HG03064 (cell line): Measurements from ENCODE around the gene LRRC32.
"Not testable (repeated sequence)": the region's sequence is repeated elsewhere in the genome, so short reads cannot be mapped to it uniquely, and the experiment has no call there.

Experiments
- ATAC-seq: cut with Tn5 transposase; IDR thresholded peaks from one replicate; pipeline ENCODE4 v1.9.1; 2021; ENCODE audit warnings: low read depth; ENCODE audit not compliant: unreplicated experiment

The LRRC32 gene

DNA sequence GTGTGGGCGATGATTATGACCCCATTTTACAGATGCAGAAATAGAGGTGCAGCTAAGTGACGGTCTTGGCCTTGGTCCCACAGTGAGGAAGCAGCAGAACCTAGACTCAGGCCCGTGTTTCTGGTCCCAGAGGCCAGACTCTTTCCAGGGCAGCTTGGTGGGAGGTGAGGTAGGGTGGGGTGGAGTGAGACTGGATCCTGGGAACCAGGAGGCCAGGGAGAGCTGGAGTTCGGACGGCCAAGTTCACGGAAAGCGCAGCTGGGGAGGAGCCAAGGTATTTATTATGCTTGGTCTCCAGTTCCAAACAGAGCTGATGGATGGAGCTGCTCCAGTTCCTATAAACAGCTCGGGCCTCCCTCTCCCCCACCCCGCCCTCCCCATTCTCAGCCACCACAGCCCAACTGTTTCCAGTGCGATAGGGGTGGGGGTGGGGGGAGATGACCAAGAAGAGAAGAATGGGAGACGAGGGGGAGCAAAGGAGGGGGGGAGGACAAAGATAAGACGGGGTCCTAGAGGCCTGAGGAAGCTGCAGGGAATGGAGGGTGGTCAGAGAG lies 16.2 kb downstream of the LRRC32 start:
- no peak for ATAC-seq

DNA sequence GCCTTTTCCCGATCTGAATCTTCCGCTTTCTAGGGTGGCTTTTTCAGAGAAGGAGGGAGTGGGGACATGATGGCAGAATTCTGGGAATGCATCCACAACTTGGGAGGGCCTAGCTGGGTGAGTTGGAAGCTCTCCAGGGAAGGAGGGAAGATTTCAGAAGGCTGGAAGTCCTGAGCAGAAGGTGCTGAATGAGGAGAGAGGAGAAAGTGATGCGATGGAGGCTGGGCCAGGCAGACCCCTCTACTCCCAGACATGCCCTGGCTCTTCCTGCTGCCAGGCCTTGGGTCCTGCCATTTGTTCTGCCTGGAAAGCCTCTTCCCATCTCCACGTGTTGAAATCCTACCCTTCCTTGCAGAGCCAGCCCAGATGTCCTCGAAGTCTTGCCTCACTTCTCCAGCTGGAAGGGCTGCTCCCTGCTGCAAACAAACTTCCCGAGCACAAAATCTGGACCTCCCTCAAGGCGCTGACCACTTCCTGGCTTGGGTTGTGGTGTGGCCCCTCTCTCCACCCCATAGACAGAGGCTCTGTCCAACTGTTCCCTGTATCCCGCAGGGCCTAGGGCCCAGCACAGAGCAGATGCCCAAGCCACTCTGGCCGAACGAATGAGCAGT lies 16.8 kb downstream of the LRRC32 start:
- no peak for ATAC-seq

DNA sequence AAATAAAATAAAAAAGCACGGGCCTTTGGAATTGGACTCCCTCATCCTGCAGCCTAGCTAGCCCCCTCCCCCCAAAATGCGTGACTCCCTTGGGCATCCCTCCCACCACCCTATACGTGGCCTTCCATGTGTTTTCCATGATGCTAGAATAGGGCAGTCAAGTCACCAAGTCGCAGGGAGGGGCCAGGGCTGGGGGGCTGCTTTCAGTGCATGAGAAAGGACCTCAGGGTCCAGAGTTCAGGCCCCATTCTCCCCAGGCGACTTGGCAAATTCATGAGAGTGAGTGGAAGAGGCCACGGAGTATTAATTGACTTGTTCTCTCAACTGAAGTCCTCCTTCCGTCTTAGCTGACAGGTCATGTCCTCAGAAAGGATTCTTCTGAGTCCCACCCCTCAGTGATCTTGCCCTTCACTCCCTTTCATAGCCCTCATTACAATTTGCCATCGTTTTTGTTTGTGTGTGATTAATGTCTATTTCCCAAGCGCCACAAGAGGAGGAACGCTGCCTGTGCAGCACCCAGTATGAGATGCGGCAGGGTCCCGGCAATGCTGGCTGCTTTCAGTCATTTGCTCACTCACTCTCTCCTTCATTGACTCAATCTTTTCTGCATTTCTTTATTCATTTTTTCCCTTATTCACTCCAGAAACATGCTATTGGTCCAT lies 17.4 kb downstream of the LRRC32 start:
- ATAC-seq = no peak

- no peak for ATAC-seq
Measured at GRCh38 chr11:76649851-76650372, 20.6 kb downstream of the LRRC32 start.

DNA sequence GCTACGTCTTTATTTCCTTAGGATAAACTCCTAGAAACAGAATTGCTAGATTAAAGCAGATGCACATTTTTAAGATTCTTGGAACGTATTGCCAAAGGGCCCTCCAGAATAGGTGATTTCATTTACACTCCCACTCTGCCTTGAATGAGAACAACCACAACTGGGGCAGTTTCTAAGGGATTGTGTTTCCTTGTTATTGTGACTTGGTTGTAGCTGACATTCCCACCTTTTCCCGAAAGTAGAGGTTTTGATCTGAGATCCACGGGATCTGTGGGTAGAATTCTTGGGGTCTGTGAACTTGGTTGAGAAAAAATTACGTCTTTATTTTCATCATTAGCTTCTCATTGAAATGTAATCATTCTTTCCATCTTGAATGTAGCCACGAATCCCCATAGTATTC lies 21.5 kb downstream of the LRRC32 start:
- no peak for ATAC-seq

DNA sequence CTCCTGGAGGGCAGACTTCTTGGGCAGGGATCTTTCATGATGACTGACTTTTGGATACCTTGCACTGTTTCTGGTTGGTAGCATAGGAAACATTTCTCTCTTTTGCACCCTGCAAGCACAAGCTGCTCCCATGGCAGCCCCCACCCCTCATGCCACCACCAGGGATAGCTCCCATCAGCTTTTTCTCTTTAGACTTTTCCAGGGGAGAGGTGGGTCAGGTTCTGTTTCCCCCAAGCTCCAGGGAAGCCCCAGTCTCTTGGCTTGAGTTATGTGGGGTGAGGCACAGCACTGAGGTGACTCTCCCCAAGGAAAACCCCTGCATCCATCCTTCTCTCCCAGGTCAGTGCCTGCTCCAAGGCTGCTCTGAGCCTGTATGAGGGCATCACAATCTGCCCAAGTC lies 22.5 kb downstream of the LRRC32 start:
- no peak for ATAC-seq

- no peak for ATAC-seq
Measured at GRCh38 chr11:76646882-76647534, 23.5 kb downstream of the LRRC32 start.

DNA sequence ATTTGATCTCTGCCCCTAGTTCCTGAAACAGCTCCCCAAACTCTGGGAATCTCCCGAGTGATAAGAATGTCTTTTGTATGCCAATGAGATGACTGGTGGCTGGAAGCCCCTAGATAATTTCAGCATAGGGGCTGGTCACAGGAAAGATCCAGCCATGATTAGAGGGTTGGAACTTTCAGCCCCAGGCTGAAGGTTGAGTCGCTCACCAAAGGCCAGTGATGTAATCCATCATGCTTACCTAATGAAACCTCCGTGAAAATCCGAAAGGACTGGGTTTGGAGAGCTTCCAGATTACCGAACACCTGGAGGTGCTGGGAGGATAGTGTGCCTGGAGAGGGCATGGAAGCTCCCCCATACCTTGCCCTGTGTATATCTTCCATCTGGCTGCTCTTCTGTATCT lies 26.0 kb downstream of the LRRC32 start:
- no peak for ATAC-seq

GRCh38 chr11:76643711-76644110 lies 26.8 kb downstream of the LRRC32 start:
- not testable (repeated sequence) for ATAC-seq

GRCh38 chr11:76642341-76642740 lies 28.2 kb downstream of the LRRC32 start:
- ATAC-seq = no peak

- no peak for ATAC-seq
Measured at GRCh38 chr11:76641905-76642304, 28.6 kb downstream of the LRRC32 start.

DNA sequence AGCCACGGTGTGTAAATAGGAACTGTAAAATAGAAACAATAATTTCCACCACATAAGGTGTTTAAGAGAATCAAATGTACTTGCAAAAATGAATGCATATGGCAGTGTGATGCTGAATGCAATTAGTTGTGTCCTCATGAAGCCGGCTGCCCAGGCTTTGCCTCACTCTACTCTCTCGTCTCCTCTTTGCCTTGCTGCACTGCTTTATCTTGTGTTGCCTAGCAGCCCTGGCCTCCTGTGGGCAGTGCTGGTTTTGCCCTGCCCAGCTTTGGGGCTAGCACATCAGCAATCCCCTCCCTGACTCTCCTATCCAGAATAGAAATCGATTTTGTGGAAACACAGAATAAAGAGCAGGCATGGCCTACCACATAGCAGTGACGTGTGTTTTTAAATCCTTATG lies 30.0 kb downstream of the LRRC32 start:
- no peak for ATAC-seq

DNA sequence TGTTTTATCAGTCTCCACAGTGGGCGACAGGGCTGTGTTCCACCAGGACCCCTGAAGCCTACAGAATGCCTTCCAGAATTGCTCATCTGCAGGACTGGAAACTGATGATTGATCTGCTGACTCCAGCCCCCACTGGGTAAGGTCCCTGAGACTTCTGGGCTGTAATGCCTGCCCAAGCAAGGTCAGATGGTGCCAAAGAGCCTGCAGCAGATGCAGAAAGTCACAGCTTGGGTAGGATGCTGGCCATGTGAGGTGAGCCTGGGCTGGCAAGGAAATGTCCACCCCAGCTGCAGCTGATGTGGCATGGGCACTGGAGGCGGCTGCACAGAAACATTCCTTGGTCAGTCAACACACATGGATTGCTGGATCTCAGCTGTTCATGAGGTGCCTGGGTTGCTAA lies 30.9 kb downstream of the LRRC32 start:
- ATAC-seq = no peak

DNA sequence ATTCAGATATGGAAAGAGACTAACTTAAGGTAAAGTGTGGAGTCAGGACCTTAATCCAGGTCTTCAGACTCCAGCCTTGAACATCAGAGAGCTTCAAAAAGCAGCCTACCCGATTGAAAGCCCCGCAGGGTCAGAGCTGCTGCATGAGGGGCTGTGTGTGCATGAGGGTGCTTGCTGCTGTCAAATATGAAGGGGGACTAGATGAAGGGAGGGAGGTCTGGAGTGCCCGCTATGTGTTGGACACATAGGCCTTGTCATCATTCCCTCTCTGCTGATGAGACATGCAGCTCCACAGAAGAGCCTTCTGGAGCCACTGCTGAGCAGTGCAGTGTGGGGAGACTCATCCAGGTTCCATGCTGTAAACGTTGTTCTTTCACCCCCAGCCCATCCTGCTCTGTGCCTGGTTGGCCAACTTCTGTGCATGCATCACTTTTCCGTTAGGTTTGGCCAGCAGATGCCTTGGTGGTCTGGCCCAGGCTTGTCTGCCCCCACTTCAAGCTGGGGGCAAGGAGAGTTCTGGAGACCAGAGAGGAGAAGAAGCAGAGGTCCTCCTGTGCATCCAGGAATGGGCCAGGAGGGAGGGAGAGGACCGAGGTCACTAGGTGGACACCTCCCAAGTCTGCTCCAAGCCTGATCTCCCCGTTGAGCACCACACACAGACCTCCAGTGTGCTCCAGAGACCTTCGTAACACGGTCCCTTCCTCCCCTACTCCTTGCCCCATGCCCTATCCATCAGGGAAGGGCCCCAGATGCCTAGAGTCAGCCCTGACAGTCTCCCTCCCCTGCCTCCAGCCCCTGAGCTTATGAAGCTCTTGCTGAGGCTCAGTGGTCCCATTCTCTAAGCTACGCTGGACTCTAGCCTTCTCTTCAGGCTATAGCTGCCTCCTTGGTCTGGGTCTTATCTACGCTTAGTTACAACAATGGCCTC lies 32.0 kb downstream of the LRRC32 start:
- ATAC-seq = no peak

GRCh38 chr11:76637491-76638269 lies 32.9 kb downstream of the LRRC32 start:
- peak; percentile 88 for ATAC-seq

- ATAC-seq = no peak
Measured at GRCh38 chr11:76636826-76637460, 33.6 kb downstream of the LRRC32 start.

DNA sequence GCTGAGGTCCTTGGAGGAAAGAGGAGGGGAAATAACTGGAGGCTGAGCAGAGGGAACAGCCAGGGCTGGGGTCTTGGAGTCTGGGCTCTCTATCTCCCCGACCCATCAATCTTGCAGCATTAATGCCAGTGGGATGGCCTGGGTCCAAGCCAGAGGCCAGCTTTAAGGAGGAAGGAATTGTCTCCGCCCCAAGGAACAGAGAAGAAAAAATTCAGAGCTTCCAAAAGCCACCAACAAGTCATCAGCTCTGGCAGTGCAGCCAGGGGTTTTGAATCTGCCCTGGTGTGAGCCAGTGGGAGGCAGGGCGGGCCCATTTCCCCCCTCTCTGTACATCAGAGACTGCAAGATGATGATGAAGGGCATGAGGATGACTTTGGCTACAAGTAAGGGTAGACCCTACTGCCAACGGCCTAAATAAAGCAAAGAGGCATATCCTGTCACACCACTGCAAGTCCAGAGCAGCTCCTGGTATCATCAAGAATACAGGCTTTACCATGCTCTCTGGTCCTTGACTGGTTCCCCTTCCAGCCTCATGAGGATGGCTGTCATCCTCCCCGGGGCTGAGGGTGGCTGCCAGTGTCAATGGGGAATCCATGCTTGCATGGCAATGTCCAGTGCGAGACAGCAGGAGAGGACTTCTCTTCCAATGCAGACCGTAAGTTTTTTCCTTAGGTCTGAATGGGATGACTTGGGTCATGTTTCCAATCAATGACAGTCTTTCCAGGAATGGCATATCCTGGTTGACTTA lies 34.4 kb downstream of the LRRC32 start:
- no peak for ATAC-seq

- ATAC-seq = no peak
Measured at GRCh38 chr11:76634886-76635285, 35.7 kb downstream of the LRRC32 start.

- ATAC-seq = no peak
Measured at GRCh38 chr11:76632492-76632891, 38.1 kb downstream of the LRRC32 start.
